Gastroesophageal sphincter (tissue), 4 donors: Measurements from ENCODE around the gene COA7. TPM values are rescaled to one million over a fixed set of nuclear protein-coding genes. Genes with fewer than 3 reads are reported as not detected.
"Not testable (repeated sequence)": the region's sequence is repeated elsewhere in the genome, so short reads cannot be mapped to it uniquely, and the experiment has no call there.

Source experiments
- ATAC-seq: fragments of 150-250 bp; one replicate; pipeline ENCODE4 v1.9.1; 2016; ENCODE audit warnings: mild to moderate bottlenecking, moderate library complexity
- H3K27ac ChIP-seq, 4 donors: fragments of 200-600 bp; sonication (generic) in 3 of 4; 1 replicate in 3 of 4; 2 replicates in 1 of 4; pipeline ENCODE4 v1.5.1; 2016 to 2019
- H3K27me3 ChIP-seq: fragments of 200-600 bp; sonication (generic); one replicate; pipeline ENCODE4 v1.5.1; 2019
- H3K36me3 ChIP-seq, 2 donors: fragments of 200-600 bp; sonication (generic); one replicate each; pipeline ENCODE4 v1.5.1; 2019; ENCODE audit warnings: control low read depth in 1 of 2
- H3K4me1 ChIP-seq, 3 donors: fragments of 200-600 bp; sonication (generic); 1 replicate in 2 of 3; 2 replicates in 1 of 3; pipeline ENCODE4 v1.5.1; 2016 to 2019; ENCODE audit warnings: control low read depth in 2 of 3
- H3K4me3 ChIP-seq, 2 donors: fragments of 200-600 bp; sonication (generic); one replicate each; pipeline ENCODE4 v1.5.1; 2019; ENCODE audit warnings: mild to moderate bottlenecking in 1 of 2, moderate library complexity in 1 of 2
- H3K9me3 ChIP-seq, 3 donors: fragments of 200-600 bp; sonication (generic); one replicate each; pipeline ENCODE4 v1.5.1; 2017 to 2019; ENCODE audit warnings: control low read depth in 2 of 3
- EP300 ChIP-seq: sonication (generic); formaldehyde crosslinking; IDR thresholded peaks from one replicate; pipeline ENCODE4 v1.6.1; 2017; ENCODE audit warnings: antibody characterized with exemption, mild to moderate bottlenecking
- POLR2A ChIP-seq, 2 donors: fragments of 450-650 bp; IDR thresholded peaks; one replicate each; pipeline ENCODE4 v1.6.1; 2017; ENCODE audit warnings: antibody characterized with exemption in 2 of 2, mild to moderate bottlenecking in 2 of 2, moderate library complexity in 1 of 2
- POLR2AphosphoS5 ChIP-seq: sonication (generic); formaldehyde crosslinking; IDR thresholded peaks from one replicate; pipeline ENCODE4 v1.6.1; 2017; ENCODE audit warnings: antibody characterized with exemption
- WGBS, 2 donors: methylation state at CpG; one replicate each; pipeline ENCODE4 v1.1.5; 2018; ENCODE audit warnings: low coverage in 1 of 2; 5-methylcytosine and 5-hydroxymethylcytosine counted together
- total RNA-seq, 4 donors: library from RNA; depleted of rRNA; stranded (reverse); fragments of >200 nt; gene quantifications; one replicate each; pipeline ENCODE4 v1.1.0, GENCODE V29; 2016
- TF ChIP-seq, protein P1 (sequence below), 4 experiments: fragments of 200-600 bp in 2 of 4; fragments of 450-650 bp in 2 of 4; sonication (generic) in 1 of 4; IDR thresholded peaks; one replicate each; pipeline ENCODE4 v1.5.1; 2017 to 2019; ENCODE audit warnings: antibody characterized with exemption in 4 of 4, mild to moderate bottlenecking in 2 of 4, moderate library complexity in 2 of 4

Gene COA7
- total RNA-seq, 4 donors from 2014 or later: 7.7 to 9.6 (median 9.0) TPM

DNA sequence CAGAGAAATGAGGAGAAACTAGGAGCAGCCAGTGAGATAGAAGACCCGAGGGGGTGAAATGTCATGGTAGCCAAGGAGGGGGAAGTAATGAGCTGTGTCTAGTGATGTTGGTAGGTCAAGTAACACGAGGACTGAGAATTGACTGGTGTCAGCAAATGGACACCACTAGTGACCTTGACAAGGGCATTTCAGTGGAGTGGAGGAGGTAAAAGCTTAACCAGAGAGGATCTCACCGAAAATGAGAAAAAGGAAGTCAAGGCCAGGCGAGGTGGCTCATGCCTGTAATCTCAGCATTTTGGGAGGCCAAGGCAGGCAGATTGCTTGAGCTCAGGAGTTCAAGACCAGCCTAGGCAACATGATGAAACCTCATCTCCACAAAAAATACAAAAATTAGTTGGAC, 25.1 kb upstream of the COA7 start:
- Histone ChIP-seq H3K4me1 (peaks cover 0 to 23% (median 4%) of the 10 kb centered on the region in 3 donors), H3K27ac (no peak overlapping the region), H3K4me3 (no peak overlapping the region), H3K9me3 (no peaks in the 10 kb centered on the region), H3K27me3 (no peaks in the 10 kb centered on the region), H3K36me3 (no peaks in the 10 kb centered on the region)
- no peak for ATAC-seq
- TF ChIP-seq, protein P1, sequence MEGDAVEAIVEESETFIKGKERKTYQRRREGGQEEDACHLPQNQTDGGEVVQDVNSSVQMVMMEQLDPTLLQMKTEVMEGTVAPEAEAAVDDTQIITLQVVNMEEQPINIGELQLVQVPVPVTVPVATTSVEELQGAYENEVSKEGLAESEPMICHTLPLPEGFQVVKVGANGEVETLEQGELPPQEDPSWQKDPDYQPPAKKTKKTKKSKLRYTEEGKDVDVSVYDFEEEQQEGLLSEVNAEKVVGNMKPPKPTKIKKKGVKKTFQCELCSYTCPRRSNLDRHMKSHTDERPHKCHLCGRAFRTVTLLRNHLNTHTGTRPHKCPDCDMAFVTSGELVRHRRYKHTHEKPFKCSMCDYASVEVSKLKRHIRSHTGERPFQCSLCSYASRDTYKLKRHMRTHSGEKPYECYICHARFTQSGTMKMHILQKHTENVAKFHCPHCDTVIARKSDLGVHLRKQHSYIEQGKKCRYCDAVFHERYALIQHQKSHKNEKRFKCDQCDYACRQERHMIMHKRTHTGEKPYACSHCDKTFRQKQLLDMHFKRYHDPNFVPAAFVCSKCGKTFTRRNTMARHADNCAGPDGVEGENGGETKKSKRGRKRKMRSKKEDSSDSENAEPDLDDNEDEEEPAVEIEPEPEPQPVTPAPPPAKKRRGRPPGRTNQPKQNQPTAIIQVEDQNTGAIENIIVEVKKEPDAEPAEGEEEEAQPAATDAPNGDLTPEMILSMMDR (IDR thresholded peaks at IDR 0.05): no peak
- no peak for TF ChIP-seq POLR2AphosphoS5
- TF ChIP-seq POLR2A (IDR thresholded peaks at IDR 0.05): no peak
- no peak for TF ChIP-seq EP300
- WGBS, 2 donors: 78 to 82% methylated on average over 4 of the region's 4 CpGs

DNA sequence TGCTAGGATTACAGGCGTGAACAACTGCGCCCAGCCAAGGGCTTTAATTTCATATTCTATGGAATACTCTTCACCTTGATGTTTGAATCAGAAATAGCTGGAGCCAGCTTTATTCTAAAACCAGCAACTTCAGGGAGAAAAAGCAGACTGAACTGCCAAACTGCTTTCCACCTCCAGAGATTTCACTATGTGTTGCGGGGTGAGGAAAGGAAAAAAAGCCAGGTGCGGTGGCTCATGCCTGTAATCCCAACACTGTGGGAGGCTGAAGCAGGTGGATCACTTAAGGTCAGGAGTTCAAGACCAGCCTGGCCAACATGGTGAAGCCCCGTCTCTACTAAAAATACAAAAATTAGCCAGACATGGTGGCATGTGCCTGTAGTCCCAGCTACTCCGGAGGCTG, 17.1 kb upstream of the COA7 start:
- H3K36me3 ChIP-seq, ATAC-seq, H3K27ac ChIP-seq, H3K4me1 ChIP-seq, H3K27me3 ChIP-seq, H3K4me3 ChIP-seq, H3K9me3 ChIP-seq: not testable (repeated sequence)
- WGBS, 2 donors: 86 to 100% methylated on average over 1 to 4 of the region's 6 CpGs

DNA sequence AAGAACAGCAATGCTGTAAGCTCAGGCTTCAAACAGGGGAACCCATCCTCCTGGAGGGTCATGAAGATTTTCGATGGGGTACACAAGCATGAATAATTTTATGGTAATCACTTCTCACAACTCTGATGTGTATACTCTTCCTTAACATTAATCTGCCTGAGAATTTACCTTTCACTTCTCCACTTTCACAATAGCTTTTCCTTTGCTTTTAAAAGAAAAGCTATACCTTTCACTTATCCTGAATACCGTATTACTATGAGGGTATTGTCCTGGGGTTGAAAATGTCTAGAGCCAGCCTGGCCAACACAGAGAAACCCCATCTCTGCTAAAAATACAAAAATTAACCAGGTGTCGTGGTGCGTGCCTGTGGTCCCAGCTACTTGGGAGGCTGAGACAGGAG, 15.4 kb upstream of the COA7 start:
- TF ChIP-seq POLR2A (IDR thresholded peaks at IDR 0.05) (no peak), EP300 (no peak)
- no peak for ATAC-seq
- Histone ChIP-seq H3K9me3 (no peaks in the 10 kb centered on the region), H3K4me1 (peaks cover 0 to 10% (median 4%) of the 10 kb centered on the region in 3 donors), H3K36me3 (no peaks in the 10 kb centered on the region), H3K27me3 (no peaks in the 10 kb centered on the region), H3K27ac (no peak overlapping the region), H3K4me3 (no peak overlapping the region)
- WGBS, 2 donors: 83 to 85% methylated on average over 2 to 4 of the region's 4 CpGs

DNA sequence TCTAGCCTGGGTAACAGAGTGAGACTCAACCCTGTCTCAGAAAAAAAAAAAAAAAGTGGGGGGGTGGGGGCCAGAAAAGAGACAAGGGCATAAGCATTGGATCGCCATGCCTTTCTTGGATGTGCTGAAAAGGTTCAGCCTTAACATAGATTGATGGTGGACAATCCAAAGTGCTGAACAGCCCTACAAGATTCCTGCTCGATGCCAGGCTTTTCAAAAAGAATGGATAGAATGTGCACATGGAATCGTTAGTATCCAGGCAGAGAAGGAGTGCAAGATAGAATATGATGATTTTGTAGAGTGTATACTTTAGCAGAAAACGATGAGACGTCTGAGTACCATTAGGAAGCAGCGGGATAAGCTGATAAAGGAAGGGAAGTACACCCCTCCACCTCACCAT, 10.9 kb upstream of the COA7 start:
- Histone ChIP-seq H3K4me1 (peaks cover 0 to 15% (median 4%) of the 10 kb centered on the region in 3 donors), H3K4me3 (no peak overlapping the region), H3K9me3 (no peaks in the 10 kb centered on the region), H3K27me3 (no peaks in the 10 kb centered on the region), H3K27ac (peak overlapping the region in 1 of 4 donors; percentile 74), H3K36me3 (no peaks in the 10 kb centered on the region)
- peak; percentile 46 for ATAC-seq
- WGBS, 2 donors: 12 to 44% methylated on average over 4 to 5 of the region's 6 CpGs
- TF ChIP-seq POLR2AphosphoS5: no peak
- TF ChIP-seq, protein P1 (IDR thresholded peaks at IDR 0.05): no peak

DNA sequence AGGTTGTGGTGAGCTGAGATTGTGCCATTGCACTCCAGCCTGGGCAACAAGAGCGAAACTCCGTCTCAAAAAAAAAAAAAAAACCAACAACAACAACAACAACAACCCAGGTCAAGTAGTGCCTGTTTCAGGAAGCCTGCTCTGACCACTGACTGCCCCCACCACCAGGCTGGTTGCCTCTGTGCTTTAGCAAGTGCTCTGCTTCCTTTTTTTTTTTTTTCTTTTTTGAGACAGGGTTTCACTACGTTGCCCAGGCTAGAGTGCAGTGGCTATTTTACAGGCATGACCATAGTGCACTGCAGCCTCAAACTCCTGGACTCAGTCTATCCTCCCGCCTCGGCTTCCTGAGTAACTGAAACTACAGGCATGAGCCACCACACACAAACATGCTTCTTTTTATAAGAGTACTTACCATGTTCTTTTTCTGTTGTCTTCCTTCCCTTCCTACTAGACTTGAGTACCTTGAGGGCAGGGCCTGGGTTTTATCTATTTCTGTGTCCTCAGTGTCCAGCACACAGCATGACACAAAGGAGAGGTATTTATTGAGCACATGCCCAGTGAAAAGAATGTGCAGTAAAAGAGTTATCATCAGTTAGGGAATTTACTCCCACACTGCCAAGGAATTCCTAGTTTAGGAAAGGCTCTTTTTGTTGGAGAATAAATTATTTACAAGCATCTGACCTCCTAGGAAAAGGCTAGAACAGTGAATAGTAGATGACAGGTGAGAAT, 9.9 kb upstream of the COA7 start:
- Histone ChIP-seq H3K9me3 (no peaks in the 10 kb centered on the region), H3K4me1 (peaks cover 0 to 22% (median 4%) of the 10 kb centered on the region in 3 donors), H3K36me3 (no peaks in the 10 kb centered on the region), H3K27ac (peak overlapping the region in 1 of 4 donors; percentile 74), H3K27me3 (no peaks in the 10 kb centered on the region), H3K4me3 (no peak overlapping the region)
- TF ChIP-seq EP300 (no peak), POLR2A (IDR thresholded peaks at IDR 0.05) (no peak), POLR2AphosphoS5 (no peak)
- TF ChIP-seq, protein P1 (IDR thresholded peaks at IDR 0.05): no peak
- ATAC-seq: no peak
- WGBS, 2 donors: 54% methylated on average over 3 of the region's 5 CpGs; no CpG with 5 or more reads in 1 of the 2 donors
